Lung microvascular endothelial cell (primary cell): ENCODE results near the gene CCDC91. TPM values are rescaled to one million over a fixed set of nuclear protein-coding genes. Genes with fewer than 3 reads are reported as not detected.
A peak's percentile ranks its signal among the peaks of the same experiment; 100 is the strongest.
"Not testable (repeated sequence)": the region's sequence is repeated elsewhere in the genome, so short reads cannot be mapped to it uniquely, and the experiment has no call there.

ENCODE experiments used
- DNase-seq, 2 donors: peaks; one replicate each; pipeline versions ENCODE4 v3.0.0 to v3.0.0-alpha.2; 2010; ENCODE audit warnings: low read depth in 2 of 2
- total RNA-seq: library from RNA; depleted of rRNA; stranded (reverse); fragments of >200 nt; gene quantifications from 2 replicates; pipeline ENCODE4 v1.2.1, GENCODE V29; 2014

Gene CCDC91
- total RNA-seq, 1 donor from 2014 or later: 6.3 TPM

DNA sequence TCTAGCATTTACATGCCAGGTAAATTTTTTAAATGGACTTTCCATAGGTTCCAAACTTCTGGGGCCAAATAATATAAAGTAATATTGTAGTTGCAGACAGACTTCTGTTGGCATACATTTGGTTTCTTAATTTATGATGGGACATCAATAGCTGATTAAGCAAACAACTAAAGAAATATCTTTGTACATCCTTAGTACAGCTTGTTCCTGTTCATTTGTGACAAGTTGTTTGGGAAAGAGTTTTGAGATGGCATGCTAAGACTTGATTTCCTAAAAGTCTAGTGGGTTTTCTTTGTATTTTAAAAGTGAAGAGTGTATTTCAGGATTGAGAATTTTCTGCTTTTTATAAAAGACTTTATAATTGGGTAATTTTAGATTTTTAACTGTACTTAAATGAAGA lies 41.0 kb downstream of the CCDC91 start:
- DNase-seq: no peak

DNA sequence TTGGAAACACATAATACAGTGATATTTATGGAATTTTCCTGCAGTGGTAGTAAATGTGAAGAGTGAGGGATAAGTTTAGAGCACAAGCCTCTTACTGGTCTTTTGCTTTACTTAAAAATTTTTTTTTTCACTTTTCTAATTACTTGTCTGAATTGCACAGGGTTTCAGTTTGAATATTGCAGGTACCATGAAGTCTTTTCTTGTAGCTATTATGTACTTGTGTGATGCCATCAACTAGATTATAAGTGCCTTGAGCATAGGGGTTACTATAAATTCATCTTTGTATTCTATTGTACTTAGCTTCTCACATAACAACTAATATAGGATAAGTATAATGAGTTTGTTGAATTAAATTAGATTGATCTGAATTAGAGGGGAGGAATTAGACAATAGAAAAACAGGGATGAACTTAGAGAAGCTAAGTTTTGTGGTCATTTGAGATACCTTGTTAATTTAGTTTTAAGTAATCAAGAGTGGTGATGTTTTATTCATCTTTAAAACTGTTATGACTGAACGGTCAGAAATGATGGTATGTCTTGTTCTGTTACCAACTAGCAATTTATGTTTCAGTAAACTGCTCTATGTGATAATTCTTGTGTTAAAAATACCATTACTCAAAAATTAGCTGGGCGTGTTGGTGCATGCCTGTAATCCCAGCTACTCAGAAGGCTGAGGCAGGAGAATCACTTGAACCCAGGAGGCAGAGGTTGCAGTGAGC lies 42.1 kb downstream of the CCDC91 start:
- no peak for DNase-seq

DNA sequence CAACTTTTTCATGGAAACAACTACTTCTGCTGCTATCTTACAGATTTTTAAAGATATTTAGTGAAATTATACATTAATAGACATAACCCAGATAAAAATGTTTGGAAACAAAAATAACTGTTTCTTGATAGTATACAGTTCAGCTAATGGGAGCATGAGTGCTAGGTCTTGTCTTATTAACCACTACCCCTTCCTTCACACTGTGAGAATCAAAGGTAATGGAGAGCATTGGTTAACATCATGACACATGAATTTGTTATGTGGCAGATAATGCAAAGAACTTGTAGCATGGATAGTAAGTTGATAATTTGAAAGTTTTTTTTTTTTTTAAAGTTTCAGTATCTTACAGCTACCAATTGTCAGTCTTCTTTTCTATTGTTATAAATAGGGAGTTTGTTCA lies 44.2 kb downstream of the CCDC91 start:
- no peak for DNase-seq

DNA sequence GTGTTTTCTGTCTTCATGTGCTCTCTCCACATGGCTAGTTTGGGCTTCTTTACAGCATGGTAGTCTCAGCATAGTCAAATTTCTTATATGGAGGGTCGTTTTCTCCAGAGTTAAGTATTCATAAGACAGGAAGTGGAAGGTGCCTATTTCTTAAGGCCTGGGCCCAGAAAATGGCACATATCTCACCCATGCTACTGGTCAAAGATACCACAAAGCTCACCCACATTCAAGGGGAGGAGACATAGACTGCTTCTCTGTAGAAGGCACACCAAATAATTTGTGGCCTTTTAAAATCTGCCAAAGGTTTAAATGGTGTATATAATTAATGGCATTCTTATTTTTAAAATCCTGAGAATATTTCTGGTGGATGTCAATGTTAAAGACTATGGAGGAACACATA lies 44.8 kb downstream of the CCDC91 start:
- DNase-seq: no peak

DNA sequence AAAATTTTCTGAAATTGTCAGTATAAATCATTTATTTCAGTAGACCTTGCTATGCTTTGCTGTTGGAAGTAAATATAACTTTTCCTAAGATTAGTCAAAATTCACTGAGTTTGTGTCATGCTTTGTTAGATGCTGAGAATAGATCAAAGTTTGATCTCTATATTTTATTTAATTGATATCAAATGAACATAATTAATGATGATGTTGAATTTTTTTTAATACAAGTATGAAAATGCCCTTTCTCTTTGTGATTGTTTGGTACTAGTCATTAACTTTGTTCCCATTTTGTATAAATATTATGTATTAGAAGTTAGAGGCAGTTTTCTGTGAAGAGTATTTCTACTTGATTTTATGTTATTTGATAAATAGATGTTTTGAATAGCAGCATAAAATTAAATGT lies 45.7 kb downstream of the CCDC91 start:
- no peak for DNase-seq

DNA sequence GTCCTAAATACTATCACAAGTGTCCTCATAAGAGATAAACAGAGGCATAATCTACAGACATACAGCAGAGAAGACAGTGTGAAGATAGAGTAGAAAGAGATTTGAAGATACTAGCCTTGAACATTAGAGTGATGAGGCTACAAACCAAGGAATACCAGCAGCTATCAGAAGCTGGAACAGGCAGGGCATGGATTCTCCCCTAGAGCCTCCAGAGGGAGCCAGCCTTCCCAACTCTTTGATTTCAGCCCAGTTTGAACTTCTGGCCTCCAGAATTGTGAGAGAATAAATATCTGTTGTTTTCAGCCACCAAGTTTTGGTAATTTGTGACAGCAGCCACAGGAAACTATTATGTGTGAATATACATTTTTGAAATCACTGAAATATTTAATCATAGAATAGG lies 47.2 kb downstream of the CCDC91 start:
- peak; percentile 10 to 13 for DNase-seq

DNA sequence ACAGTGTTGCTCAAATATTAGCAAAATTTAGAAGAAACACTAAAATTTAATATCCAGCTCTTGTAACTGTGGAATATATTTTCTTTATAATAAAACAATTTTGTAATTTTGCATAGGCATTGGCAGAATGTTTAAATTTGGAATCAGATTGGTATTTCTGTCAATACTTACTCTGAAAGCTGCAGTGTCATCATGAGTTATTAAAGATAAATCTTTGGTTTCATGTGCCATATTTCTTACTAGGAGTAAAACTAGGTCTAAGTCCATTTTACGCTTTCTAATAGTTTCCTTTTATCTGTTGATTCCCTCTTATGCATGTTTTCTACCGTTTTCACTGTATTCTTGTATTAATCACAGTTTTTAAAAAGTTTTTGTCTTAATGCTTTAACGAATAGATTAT lies 49.7 kb downstream of the CCDC91 start:
- DNase-seq: no peak

DNA sequence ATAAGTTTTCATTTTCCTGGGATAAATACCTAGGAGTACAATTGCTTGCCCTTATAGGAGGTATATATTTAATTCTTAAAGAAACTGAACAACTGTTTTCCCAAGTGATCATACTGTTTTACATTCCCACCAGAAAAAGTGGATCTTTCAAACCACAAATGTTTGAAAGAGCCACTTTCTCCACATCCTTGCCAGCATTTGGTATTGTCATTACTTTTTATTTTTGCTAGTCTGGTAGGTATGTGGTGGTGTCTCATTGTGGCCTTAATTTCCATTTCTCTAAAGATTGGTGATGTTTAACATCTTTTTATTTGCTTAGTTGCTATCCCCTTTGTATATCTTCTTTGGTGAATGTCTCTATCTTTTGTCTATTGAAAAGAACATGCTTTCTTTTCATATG lies 50.6 kb downstream of the CCDC91 start:
- DNase-seq: no peak

DNA sequence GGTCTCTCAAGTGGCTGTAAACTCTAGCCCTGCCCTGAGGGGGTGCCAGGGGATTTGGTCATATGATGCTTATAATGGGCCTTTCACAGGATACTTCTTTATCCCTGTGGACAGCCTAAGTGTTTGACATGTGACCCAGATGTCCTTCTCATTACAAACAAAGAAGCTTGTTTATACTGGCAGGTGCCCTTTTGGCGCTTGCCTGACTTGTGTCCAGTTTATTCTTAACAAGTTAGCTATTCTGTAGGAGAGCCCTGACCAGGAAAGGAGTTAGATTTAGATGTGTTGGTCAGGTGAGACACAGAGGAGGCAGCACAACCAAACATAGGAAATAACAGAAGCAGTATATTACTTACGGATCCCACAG lies 51.9 kb downstream of the CCDC91 start:
- no peak for DNase-seq

DNA sequence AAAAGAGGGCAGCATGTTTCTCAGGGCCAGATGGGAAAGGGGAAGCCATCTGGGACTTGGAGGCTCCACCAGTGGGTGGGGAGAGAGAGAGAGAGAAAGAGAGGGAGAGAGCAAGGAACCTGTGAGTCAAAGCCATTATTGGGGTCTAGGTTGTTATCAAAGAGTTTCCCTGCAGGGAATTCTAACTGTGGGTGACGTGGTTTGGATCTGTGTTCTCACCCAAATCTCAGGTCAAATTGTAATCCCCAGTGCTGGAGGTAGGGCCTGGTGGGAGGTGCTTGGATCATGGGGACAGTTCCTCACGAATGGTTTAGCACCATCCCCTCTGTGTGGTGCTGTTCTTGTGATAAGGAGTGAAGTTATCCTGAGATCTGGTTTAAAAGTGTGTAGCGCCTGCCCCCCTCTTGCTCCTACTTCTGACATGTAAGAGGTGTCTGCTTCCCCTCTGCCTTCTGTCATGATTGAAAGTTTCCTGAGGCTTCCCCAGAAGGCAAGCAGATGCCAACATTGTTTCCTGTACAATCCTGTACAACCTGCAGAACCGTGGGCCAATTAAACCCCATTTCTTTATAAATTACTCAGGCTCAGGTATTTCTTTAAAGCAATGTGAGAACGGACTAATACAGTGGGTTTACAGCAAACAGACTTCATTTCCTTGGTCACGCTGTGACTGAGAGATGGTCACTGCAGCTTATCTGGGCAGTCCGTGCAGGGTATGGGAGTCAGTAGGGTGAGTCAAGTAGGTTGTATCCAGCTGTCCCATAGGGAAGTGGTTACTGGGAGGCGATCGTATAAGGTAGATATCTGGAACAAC lies 52.4 kb downstream of the CCDC91 start:
- peak; percentile 0 to 80 for DNase-seq

DNA sequence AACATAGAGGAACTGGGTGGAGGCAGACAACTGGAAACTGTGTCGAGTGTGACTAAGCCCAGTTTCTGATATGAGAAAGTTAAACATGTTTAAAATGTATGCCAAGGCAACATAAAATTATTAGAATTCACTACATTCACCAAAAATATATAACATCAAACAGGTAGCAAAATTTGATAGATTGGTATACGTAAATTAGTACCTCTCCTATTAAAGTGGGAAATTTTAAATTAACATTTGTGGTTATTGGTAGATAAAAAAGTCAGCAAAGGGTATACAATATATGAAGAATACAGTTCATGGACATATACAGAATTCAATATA lies 53.0 kb downstream of the CCDC91 start:
- no peak for DNase-seq

DNA sequence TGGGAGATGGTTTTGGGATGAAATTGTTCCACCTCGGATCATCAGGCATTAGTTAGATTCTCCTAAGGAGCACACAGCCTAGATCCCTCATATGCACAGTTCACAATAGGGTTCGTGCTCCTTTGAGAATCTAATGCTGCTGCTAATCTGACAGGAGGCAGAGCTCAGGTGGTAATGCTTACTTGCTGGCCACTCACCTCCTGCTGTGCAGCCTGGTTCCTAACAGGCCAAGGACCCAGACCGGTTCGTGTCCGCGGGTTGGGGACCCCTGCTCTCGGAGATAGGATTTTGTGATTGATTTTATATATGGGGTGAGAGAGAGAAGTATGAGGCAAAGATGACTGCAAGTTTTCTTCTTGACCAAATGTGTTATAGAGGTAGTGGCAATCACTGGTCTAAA lies 57.5 kb downstream of the CCDC91 start:
- DNase-seq: no peak

DNA sequence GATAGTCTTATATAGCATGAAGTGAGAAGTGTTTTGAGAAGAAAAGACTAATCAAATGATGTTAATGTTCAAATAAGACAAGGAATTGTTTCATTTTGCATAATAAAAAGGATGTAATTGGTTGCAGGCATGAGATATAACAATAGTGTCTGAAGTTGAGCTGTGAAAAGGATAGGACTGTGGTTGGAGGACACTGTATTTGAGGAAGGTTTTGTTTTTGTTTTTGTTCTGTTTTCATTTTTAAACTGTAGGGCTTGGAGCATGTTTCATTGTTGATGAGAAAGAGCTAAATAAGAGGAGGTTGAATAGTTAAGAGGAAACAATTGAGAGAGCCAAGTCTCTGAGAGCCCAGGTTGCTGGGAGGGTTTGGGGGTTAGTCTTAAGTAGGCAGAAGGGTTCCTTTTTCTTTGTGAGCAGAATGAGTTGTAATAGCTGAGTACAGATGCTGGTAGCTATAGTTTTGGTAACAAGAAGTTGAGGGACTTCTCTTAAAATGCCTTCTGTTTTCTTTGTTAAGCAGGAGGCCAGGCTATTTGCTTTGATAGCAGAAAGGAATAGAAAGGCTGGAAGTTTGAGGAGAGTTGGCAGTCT lies 58.4 kb downstream of the CCDC91 start:
- DNase-seq: no peak

DNA sequence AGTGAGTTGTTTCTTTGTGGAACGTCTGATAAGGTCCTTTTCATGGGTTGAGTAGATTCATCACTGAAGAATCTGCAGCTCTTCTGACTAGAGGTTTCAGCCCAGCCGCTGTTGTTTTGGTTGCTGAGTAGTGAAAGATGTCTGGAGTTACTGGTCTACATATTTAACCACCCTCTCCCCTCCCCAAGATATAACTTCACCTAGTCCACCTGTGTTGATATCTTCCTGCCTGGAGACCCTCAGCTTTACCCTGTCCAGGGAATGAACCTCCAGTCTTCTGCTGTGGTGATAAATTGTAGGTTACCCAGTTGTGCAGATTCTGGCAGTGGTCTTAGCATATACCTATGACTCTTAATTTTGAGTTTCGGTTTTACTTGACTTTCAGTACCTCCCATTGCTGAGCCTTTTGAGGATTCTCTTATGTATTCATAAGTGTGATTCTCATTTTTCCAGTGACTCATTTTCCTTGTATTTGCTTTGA lies 62.9 kb downstream of the CCDC91 start:
- DNase-seq: no peak

DNA sequence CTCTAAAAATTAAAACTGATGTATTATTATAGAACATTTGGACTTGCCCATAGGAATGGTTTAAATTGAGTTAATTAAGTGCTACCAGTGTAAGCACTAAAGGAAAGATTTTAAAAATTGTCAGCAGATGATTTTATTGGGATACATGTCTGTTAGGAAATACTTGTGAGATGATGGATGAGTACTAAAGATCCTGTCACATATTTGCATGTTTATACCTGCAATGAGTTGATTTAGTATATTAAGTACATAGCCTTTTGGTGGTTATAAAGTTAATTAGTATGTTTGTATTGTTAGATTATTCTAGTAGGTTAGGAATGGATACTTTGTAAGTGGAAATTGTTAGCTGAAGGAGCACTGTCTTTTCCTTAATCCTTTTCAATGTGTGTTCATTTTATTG lies 67.2 kb downstream of the CCDC91 start:
- DNase-seq: no peak

DNA sequence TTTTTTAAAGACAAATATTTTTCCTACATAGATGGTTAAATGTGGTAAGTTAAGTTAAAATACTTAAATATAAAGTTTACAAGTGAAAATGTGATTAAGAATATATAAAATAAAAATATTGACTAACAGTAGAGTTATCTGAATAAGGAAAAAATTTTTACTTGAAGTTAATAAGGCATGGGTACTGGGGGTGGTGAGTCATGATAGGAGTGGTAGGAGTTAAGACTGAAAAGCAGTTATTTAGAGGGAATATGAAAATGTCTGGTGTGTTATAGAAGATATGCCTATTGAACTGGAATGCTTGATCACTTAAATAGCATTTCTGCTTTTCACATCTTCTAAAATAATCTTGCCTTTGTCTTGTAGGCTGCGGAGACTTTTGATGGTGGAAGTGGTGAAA lies 68.7 kb downstream of the CCDC91 start:
- no peak for DNase-seq

DNA sequence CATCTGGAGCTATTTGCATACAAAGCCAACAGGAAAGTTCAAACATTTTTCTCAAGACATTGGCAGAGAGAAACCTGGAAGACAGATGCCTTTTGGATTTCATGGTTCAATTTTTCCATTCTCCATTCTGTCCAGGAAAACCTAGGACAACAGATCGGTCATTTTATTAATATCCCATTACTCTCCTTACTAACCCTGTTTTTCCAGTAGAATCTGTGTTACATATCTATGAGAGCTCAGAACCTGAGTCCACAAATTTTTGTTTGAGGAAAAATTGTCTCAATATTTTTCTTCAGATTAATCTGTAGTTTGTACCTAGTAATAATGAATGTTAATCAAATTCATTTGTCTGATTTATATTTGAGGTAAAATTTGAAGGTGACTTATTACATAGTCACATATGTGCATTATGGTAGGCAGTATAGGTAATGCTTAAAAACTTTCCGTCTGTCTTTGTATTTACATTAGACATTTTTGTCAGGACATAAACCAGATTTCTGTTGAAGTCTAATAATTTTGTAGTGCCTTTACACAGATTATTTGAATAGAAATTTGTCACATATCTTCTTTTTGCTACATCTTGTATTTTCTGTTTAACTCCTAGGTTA lies 75.3 kb downstream of the CCDC91 start:
- DNase-seq: no peak

DNA sequence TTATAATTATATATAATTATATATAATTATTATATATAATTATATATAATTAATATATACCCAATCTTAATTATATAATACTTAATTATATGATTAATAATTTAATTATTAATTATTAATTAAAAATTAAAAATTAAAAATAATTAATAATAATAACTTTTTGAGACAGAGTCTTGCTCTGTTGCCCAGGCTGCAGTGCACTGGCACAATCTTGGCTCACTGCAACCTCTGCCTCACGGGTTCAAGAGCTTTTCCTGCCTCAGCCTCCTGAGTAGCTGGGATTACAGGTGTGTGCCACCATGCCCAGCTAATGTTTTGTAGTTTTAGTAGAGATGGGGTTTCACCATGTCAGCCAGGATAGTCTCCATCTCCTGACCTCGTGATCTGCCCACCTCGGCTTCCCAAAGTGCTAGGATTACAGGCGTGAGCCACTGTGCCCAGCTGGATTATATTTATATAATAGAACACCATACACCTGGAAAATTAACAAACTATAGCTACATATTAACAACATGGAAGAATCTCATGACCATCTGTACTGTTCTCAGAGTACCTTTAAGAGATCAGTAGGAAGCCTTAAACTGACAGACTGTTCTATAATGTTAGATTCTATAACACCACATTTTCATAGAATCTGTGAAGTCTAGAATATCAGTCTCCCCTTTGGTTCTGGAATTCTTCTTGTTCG lies 77.8 kb downstream of the CCDC91 start:
- DNase-seq: not testable (repeated sequence)

DNA sequence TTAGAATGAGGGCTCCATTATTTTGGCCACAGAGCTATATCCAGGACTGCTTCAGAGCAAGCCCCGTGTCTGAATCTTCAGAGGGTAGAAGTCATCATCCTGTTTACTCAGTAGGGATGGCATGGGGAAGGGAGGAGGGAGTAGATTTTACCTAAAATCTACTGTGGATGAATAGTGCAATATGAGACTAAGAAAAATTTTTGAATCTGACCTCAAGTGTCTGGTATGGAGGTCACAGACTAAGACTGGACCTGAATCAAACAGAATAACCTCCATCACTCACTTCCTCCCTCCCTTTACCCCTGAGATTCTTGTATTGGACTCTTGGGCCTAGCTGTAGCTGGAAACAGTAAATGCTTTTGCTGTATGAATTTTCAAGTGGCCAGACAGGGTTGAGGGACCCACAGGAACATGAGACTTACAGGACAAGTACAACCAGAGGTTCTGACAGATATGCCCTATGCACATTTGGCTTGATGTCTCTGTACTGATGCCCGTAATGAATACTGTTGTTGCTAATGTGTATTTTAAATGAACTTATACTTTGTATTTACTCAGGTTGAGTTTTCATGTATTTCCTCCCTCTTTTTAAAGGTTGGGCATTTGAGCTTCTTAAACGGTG lies 78.5 kb downstream of the CCDC91 start:
- DNase-seq: no peak

DNA sequence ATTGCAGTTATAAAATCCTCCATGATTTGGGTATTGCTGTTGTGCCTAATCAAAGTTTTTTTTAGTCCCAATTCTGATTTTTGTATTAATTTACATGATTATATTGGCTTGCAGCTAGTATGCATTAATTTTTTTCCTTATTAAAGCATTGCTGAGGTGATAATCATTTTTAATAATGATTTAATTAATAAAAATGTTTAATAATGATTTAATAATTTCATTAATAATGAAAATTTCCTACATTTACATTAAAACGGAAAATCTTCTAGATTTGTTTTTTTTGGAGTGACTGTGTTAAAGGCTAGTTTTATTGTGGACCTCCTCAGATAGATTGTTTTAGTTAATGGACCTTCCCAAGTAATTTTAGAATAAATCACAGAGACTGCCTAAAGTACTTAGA lies 79.6 kb downstream of the CCDC91 start:
- no peak for DNase-seq

DNA sequence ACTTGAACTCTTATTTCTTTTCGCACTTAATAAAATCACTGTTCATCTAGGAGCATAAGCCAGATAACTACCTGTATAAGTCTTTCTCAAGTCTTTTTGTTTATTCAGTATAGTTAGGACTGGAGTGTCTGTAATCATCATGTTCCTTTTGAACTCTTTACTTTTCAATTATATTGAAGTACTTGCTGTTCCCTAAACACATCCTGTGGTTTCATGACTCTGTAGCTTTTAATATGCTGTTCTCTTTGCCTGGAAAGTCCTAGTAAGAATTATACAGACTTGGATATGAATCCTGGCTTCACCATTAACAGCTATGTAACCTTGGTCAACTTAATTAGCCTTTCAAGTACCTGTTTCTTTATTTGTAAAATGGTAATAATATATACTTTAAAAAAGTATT lies 88.2 kb downstream of the CCDC91 start:
- DNase-seq: no peak
